NB4 (cell line): ENCODE measurements around the gene RNF40.

Experiments used
- CTCF ChIP-seq: IDR thresholded peaks from one replicate; pipeline ENCODE4 v1.5.1; 2012; ENCODE audit warnings: low read depth, low read length
- POLR2A ChIP-seq: IDR thresholded peaks from 2 replicates; pipeline ENCODE4 v1.6.1; 2011; ENCODE audit warnings: mild to moderate bottlenecking; ENCODE audit not compliant: insufficient read length; ENCODE audit errors: extremely low read depth

- TF ChIP-seq POLR2A (no peak), CTCF (no peak)
Observed at GRCh38 chr16:30766933-30767284, 4.8 kb downstream of the RNF40 start.
